ENCODE data around the gene GNLY.

GNLY gene

GRCh38 chr2:85730686-85731230 is 36.6 kb downstream of the GNLY start:
- no peak for FAIRE-seq

- no peak for FAIRE-seq
These were observed 37.4 kb downstream of the GNLY start for GRCh38 chr2:85731606-85732005.

- FAIRE-seq, result no peak
These were observed 38.4 kb downstream of the GNLY start for GRCh38 chr2:85732467-85733120.

- no peak for FAIRE-seq
These were observed 39.2 kb downstream of the GNLY start for GRCh38 chr2:85733121-85733960.

GRCh38 chr2:85734015-85734414 is 39.9 kb downstream of the GNLY start:
- no peak for FAIRE-seq

GRCh38 chr2:85734942-85735608 is 40.9 kb downstream of the GNLY start:
- no peak for FAIRE-seq

GRCh38 chr2:85735691-85736090 is 41.5 kb downstream of the GNLY start:
- FAIRE-seq, result no peak

- no peak for FAIRE-seq
These were observed 42.5 kb downstream of the GNLY start for GRCh38 chr2:85736456-85737355.

- FAIRE-seq, result no peak
These were observed 43.3 kb downstream of the GNLY start for GRCh38 chr2:85737481-85737880.

- no peak for FAIRE-seq
These were observed 43.8 kb downstream of the GNLY start for GRCh38 chr2:85737961-85738360.

- no peak for FAIRE-seq
These were observed 46.0 kb downstream of the GNLY start for GRCh38 chr2:85740193-85740592.

- no peak for FAIRE-seq
These were observed 47.2 kb downstream of the GNLY start for GRCh38 chr2:85741211-85741832.

- no peak for FAIRE-seq
These were observed 47.8 kb downstream of the GNLY start for GRCh38 chr2:85741833-85742455.

- no peak for FAIRE-seq
These were observed 49.3 kb downstream of the GNLY start for GRCh38 chr2:85743304-85743978.

GRCh38 chr2:85744055-85744454 is 49.9 kb downstream of the GNLY start:
- FAIRE-seq, result no peak

GRCh38 chr2:85744741-85745601 is 50.8 kb downstream of the GNLY start:
- FAIRE-seq, result peak; percentile 74

- no peak for FAIRE-seq
These were observed 51.5 kb downstream of the GNLY start for GRCh38 chr2:85745619-85746018.

- no peak for FAIRE-seq
These were observed 52.3 kb downstream of the GNLY start for GRCh38 chr2:85746321-85747004.

- no peak for FAIRE-seq
These were observed 53.3 kb downstream of the GNLY start for GRCh38 chr2:85747441-85747840.

Measured in endometrium (tissue), 2 donors.